ENCODE data around the gene PCSK6. TPM values are rescaled to one million over a fixed set of nuclear protein-coding genes. Genes with fewer than 3 reads are reported as not detected.

Gene PCSK6
- total RNA-seq, 3 donors from 2014 or later (not counting 1 experiment from before 2014, with no cell fraction given), result 1.5 to 2.4 (median 2.4) TPM

DNA sequence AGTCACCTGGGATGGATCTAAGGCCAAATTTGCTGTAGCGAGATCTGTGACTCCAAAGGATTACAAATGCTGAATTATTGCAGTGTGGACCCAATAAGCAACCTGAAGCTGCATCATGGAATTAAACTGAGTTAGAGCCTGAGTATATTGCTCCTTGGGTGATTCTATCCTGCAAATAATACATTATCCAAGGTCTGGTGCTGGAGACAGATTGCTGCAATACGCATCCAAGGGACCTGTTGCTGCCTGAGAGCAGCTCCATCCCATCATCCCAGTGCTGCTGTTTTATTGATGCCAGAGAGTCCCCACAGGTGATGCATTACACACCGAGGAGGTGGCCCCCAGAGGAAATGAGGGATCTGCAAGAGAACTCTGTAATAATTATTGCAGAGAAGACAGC is 31.6 kb upstream of the PCSK6 start:
- WGBS (ENCODE audit: insufficient coverage), result 50% methylated on average over 3 of the region's 3 CpGs
- Mint-ChIP-seq H3K4me1 (peaks cover 11 to 12% of the 10 kb centered on the region in 2 donors), H3K9me3 (peaks cover 14 to 17% of the 10 kb centered on the region in 2 donors), H3K27me3 (ENCODE audit: low read depth in 2 of 2) (peaks cover 13 to 15% of the 10 kb centered on the region in 2 donors), H3K27ac (no peak overlapping the region), H3K36me3 (peaks cover 19% of the 10 kb centered on the region), H3K4me3 (no peak overlapping the region)
- intact Hi-C loops (cut with micrococcal nuclease), result no loop called here
- no peaks in the 10 kb centered on the region for H3K36me3 ChIP-seq (ENCODE audit: control insufficient read depth, insufficient read depth, low read length)
- H3K9me3 ChIP-seq (ENCODE audit: control insufficient read depth, insufficient read depth, low read length), result peaks cover 5% of the 10 kb centered on the region
- no peak for DNase-seq
- no peak overlapping the region for H3K4me3 ChIP-seq (ENCODE audit: low read length)
- ATAC-seq, result no peak
- H3K27ac ChIP-seq (ENCODE audit: low read length), result no peak overlapping the region
- peaks cover 5% of the 10 kb centered on the region for H3K4me1 ChIP-seq (ENCODE audit: control insufficient read depth, insufficient read depth, low read length)
- no peaks in the 10 kb centered on the region for H3K27me3 ChIP-seq (ENCODE audit: control insufficient read depth, insufficient read depth, low read length)
- TF ChIP-seq, protein P1, sequence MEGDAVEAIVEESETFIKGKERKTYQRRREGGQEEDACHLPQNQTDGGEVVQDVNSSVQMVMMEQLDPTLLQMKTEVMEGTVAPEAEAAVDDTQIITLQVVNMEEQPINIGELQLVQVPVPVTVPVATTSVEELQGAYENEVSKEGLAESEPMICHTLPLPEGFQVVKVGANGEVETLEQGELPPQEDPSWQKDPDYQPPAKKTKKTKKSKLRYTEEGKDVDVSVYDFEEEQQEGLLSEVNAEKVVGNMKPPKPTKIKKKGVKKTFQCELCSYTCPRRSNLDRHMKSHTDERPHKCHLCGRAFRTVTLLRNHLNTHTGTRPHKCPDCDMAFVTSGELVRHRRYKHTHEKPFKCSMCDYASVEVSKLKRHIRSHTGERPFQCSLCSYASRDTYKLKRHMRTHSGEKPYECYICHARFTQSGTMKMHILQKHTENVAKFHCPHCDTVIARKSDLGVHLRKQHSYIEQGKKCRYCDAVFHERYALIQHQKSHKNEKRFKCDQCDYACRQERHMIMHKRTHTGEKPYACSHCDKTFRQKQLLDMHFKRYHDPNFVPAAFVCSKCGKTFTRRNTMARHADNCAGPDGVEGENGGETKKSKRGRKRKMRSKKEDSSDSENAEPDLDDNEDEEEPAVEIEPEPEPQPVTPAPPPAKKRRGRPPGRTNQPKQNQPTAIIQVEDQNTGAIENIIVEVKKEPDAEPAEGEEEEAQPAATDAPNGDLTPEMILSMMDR (IDR thresholded peaks at IDR 0.05), result no peak

DNA sequence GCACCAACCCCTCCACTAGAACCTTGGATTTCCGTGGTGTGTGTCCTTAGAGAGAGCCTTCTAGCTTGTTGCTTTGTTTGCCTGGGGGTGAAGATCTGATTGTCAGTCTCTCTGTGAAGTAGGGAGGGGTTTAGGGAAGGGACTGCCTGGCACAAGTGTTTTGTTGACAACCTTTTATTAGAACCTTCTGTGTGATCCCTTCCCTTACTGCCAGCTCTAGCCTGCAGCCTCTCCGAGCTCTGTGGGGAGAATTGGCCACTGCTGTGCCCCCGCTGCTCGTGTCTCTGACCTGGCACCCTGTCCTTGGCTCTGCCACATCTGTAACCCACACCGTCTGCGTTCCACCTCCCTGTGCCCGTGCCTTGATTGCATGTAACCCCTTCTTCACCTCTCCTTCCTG is 30.9 kb upstream of the PCSK6 start:
- Histone ChIP-seq H3K36me3 (ENCODE audit: control insufficient read depth, insufficient read depth, low read length) (no peaks in the 10 kb centered on the region), H3K4me3 (ENCODE audit: low read length) (no peak overlapping the region), H3K27me3 (ENCODE audit: control insufficient read depth, insufficient read depth, low read length) (no peaks in the 10 kb centered on the region), H3K9me3 (ENCODE audit: control insufficient read depth, insufficient read depth, low read length) (peaks cover 5% of the 10 kb centered on the region), H3K27ac (ENCODE audit: low read length) (no peak overlapping the region), H3K4me1 (ENCODE audit: control insufficient read depth, insufficient read depth, low read length) (peaks cover 5% of the 10 kb centered on the region)
- Mint-ChIP-seq H3K27ac (no peak overlapping the region), H3K36me3 (peaks cover 24% of the 10 kb centered on the region), H3K9me3 (peaks cover 17 to 22% of the 10 kb centered on the region in 2 donors), H3K27me3 (ENCODE audit: low read depth in 2 of 2) (peaks cover 13 to 18% of the 10 kb centered on the region in 2 donors), H3K4me3 (no peak overlapping the region), H3K4me1 (peaks cover 11 to 12% of the 10 kb centered on the region in 2 donors)
- WGBS (ENCODE audit: insufficient coverage), result 78% methylated on average over 4 of the region's 7 CpGs
- ATAC-seq (no peak), DNase-seq (no peak)
- TF ChIP-seq, protein P1 (IDR thresholded peaks at IDR 0.05), result no peak
- intact Hi-C loops (cut with micrococcal nuclease), result no loop called here

DNA sequence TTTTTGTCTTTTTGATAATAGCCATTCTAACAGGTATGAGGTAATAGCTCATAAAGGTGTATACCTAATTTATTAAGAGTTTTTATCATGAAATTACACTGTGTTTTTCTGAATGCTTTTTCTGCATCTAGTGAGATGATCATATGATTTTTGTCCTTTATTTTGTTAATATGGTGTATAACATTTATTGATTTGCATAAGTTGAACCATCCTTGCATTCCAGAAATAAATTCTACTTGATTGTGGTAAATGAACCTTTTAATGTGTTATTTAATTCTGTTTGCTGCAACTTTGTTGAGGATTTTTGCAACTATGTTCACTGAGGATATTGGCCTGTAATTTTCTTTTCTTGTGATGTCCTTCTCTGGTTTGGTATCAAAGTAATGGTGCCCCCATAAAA is 28.0 kb upstream of the PCSK6 start:
- Histone ChIP-seq H3K27ac (ENCODE audit: low read length) (no peak overlapping the region), H3K4me1 (ENCODE audit: control insufficient read depth, insufficient read depth, low read length) (peaks cover 5% of the 10 kb centered on the region), H3K9me3 (ENCODE audit: control insufficient read depth, insufficient read depth, low read length) (peaks cover 5% of the 10 kb centered on the region), H3K36me3 (ENCODE audit: control insufficient read depth, insufficient read depth, low read length) (no peaks in the 10 kb centered on the region), H3K27me3 (ENCODE audit: control insufficient read depth, insufficient read depth, low read length) (no peaks in the 10 kb centered on the region), H3K4me3 (ENCODE audit: low read length) (no peak overlapping the region)
- Mint-ChIP-seq H3K27me3 (ENCODE audit: low read depth in 2 of 2) (peaks cover 17 to 30% of the 10 kb centered on the region in 2 donors), H3K9me3 (peaks cover 17 to 22% of the 10 kb centered on the region in 2 donors), H3K36me3 (peaks cover 24% of the 10 kb centered on the region), H3K4me3 (no peak overlapping the region), H3K4me1 (peaks cover 11 to 12% of the 10 kb centered on the region in 2 donors), H3K27ac (no peak overlapping the region)
- DNase-seq (no peak), ATAC-seq (no peak)
- TF ChIP-seq, protein P1 (IDR thresholded peaks at IDR 0.05), result no peak
- intact Hi-C loops (cut with micrococcal nuclease), result no loop called here

DNA sequence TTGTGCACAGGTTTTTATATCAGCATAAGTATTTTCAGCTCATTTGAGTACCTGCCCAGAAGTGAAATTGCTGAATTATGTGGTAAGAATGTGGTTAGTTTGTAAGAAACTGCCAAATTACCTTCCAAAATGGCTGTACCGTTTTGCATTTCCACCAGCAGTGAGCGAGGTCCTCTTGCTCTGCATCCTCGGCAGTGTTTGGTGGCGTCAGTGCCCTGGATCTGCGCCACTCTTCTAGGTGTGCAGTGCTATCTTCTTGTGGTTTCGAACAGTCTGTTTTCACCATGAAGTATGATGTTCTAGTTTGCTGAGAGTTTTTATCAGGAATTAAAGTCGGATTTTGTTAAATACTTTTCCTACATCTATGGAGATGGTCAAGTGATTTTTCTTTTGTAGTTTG is 24.8 kb upstream of the PCSK6 start:
- Histone ChIP-seq H3K9me3 (ENCODE audit: control insufficient read depth, insufficient read depth, low read length) (peaks cover 5% of the 10 kb centered on the region), H3K4me1 (ENCODE audit: control insufficient read depth, insufficient read depth, low read length) (no peaks in the 10 kb centered on the region), H3K27ac (ENCODE audit: low read length) (no peak overlapping the region), H3K27me3 (ENCODE audit: control insufficient read depth, insufficient read depth, low read length) (no peaks in the 10 kb centered on the region), H3K36me3 (ENCODE audit: control insufficient read depth, insufficient read depth, low read length) (no peaks in the 10 kb centered on the region), H3K4me3 (ENCODE audit: low read length) (no peak overlapping the region)
- H3K4me1 Mint-ChIP-seq, result no peaks in the 10 kb centered on the region
- no peak for DNase-seq
- no peak for ATAC-seq
- H3K9me3 Mint-ChIP-seq, result peaks cover 13 to 19% of the 10 kb centered on the region in 2 donors
- WGBS (ENCODE audit: insufficient coverage), result 86% methylated on average over 6 of the region's 7 CpGs
- TF ChIP-seq, protein P1 (IDR thresholded peaks at IDR 0.05), result no peak
- peaks cover 8 to 45% of the 10 kb centered on the region in 2 donors for H3K27me3 Mint-ChIP-seq (ENCODE audit: low read depth in 2 of 2)
- H3K27ac Mint-ChIP-seq, result no peak overlapping the region
- no peak overlapping the region for H3K4me3 Mint-ChIP-seq
- intact Hi-C loops (cut with micrococcal nuclease), result no loop called here
- peaks cover 24% of the 10 kb centered on the region for H3K36me3 Mint-ChIP-seq
